Measurements from ENCODE around the gene MCM7. TPM values are rescaled to one million over a fixed set of nuclear protein-coding genes. Genes with fewer than 3 reads are reported as not detected.

Gene MCM7
- total RNA-seq, 2 experiments from 2014 or later = 405 to 409 TPM

DNA sequence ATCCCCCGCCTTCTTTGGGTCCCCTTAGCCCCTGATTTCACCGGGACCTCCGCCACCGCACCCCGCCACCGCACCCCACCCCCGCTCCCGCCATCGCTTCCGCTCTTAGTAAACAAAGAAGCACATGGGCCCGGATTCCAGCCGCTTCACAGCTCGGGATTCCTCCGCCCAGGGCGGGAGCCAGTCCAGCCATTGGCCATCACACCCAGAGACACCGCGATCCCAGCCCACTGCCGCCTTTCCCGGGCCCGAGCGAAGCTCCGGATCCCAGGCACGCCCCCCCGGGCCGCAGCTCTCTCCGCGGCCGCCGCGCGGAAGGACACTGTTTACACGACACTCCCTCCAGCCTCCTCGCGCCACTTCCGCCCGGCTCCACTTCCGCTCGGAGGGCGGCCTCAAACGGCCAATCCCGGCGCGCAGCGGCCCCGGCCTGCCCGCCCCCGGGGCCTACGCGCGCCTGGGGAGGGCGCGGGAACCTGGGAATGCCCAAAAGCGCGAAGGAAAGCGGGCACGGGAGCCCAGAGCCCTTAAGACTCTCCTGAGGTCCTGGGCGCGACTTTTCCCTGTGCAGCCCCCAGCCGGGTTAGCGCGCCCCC is 679 bp downstream of the MCM7 start:
- H3K36me3 Mint-ChIP-seq = peaks cover 50% of the 10 kb centered on the region
- CTCF ChIA-PET = interaction anchor here (0.9 to 6.8 kb wide), 7 partner anchors 11 to 186 kb away, joined by 3 to 60 read pairs (median 7); partner anchors contain the start of genes COPS6, MBLAC1 and ZSCAN21
- H3K27me3 Mint-ChIP-seq = no peaks in the 10 kb centered on the region
- H3K9me3 Mint-ChIP-seq (ENCODE audit: low read depth) = no peaks in the 10 kb centered on the region
- H3K27ac Mint-ChIP-seq = peak overlapping the region; percentile 93
- peak; percentile 92 for DNase-seq
- peaks cover 48% of the 10 kb centered on the region for H3K4me1 Mint-ChIP-seq
- peak overlapping the region; percentile 90 for H3K4me3 Mint-ChIP-seq
- peak; percentile 79 for ATAC-seq

GRCh38 chr7:100099452-100099851 is 1.7 kb downstream of the MCM7 start:
- H3K36me3 Mint-ChIP-seq = peaks cover 58% of the 10 kb centered on the region
- CTCF ChIA-PET = interaction anchor here (0.8 to 3.0 kb wide), 3 partner anchors 9 to 78 kb away, joined by 3 to 14 read pairs (median 4); partner anchors contain the start of gene STAG3

GRCh38 chr7:100098913-100099312 is 2.3 kb downstream of the MCM7 start:
- DNase-seq = no peak
- H3K4me1 Mint-ChIP-seq = peaks cover 48% of the 10 kb centered on the region
- H3K27me3 Mint-ChIP-seq = no peaks in the 10 kb centered on the region
- no peaks in the 10 kb centered on the region for H3K9me3 Mint-ChIP-seq (ENCODE audit: low read depth)
- ATAC-seq = no peak
- peak overlapping the region; percentile 26 for H3K27ac Mint-ChIP-seq
- H3K36me3 Mint-ChIP-seq = peaks cover 61% of the 10 kb centered on the region
- H3K4me3 Mint-ChIP-seq = peak overlapping the region; percentile 90
- CTCF ChIA-PET = interaction anchor here (0.8 to 3.0 kb wide), 3 partner anchors 9 to 79 kb away, joined by 3 to 14 read pairs (median 4); partner anchors contain the start of gene STAG3

More at GRCh38 chr7:100099452-100099851, 1.7 kb downstream of the MCM7 start:
- Mint-ChIP-seq H3K27me3 (no peaks in the 10 kb centered on the region), H3K4me1 (peaks cover 48% of the 10 kb centered on the region), H3K27ac (no peak overlapping the region), H3K4me3 (peak overlapping the region; percentile 90), H3K9me3 (ENCODE audit: low read depth) (no peaks in the 10 kb centered on the region)
- DNase-seq = no peak
- ATAC-seq = no peak

GRCh38 chr7:100095704-100096103 is 5.5 kb downstream of the MCM7 start:
- CTCF ChIA-PET = interaction anchor here (0.8 to 1.0 kb wide), 2 partner anchors 13 to 35 kb away, joined by 3 to 5 read pairs; no protein-coding TSS in a partner anchor
- Mint-ChIP-seq H3K27me3 (no peaks in the 10 kb centered on the region), H3K4me1 (peaks cover 62% of the 10 kb centered on the region), H3K27ac (no peak overlapping the region), H3K4me3 (no peak overlapping the region), H3K9me3 (ENCODE audit: low read depth) (no peaks in the 10 kb centered on the region), H3K36me3 (peaks cover 88% of the 10 kb centered on the region)
- DNase-seq (no peak), ATAC-seq (no peak)

DNA sequence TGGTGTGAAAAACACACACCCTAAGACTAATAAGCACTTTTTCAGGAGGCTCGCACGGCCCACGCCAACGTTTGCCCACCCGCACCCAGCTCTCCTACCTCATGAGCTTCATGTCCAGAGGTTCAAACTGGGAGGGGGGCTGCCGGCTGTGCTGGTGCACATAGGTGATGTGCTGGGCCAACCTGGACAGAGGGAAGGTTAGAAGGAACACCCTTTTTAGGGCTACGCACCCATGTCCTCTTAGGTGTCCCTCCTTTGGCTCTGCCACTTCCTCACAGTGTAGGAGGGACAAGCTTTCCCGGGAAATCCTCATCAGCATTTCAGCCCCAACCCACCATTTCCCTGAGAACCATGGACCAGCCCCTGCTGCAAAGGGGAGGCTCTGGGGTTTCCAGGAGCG is 5.9 kb downstream of the MCM7 start:
- no peak for ATAC-seq
- DNase-seq = no peak
- Mint-ChIP-seq H3K36me3 (peaks cover 85% of the 10 kb centered on the region), H3K27ac (no peak overlapping the region), H3K4me3 (no peak overlapping the region), H3K4me1 (peaks cover 65% of the 10 kb centered on the region), H3K27me3 (no peaks in the 10 kb centered on the region), H3K9me3 (ENCODE audit: low read depth) (no peaks in the 10 kb centered on the region)
- CTCF ChIA-PET = interaction anchor here (0.8 to 1.0 kb wide), 2 partner anchors 12 to 36 kb away, joined by 3 to 5 read pairs; no protein-coding TSS in a partner anchor

DNA sequence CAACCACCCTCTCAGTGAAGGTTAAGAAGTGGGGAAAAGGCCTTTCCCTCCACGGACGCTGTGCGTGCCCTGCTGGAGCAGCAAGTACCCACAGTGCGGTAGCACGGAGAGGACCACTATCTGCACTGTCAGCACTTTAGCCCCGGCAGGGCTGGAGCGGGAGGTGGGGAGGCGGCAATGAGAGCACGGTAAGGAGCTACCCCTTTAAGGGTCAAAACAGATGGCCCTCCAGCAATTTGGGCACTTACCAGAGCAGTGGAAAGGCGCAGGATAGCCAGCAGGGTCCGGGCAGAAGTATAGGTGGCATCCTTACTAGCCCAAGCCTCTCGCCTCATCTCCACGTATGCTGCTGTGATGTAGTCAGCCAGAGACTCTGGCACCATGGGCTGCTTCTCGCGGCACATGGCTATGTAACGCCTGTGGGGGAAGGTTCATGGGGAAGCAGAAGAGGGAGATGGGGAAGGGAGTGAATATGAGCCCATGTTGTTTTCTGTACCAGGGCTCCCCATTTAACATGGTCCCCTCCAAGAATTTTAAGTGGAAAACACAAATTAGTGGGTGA is 7.2 kb downstream of the MCM7 start:
- H3K27me3 Mint-ChIP-seq = no peaks in the 10 kb centered on the region
- CTCF ChIA-PET = no interaction called here
- peaks cover 75% of the 10 kb centered on the region for H3K36me3 Mint-ChIP-seq
- peak overlapping the region; percentile 17 for H3K27ac Mint-ChIP-seq
- no peak overlapping the region for H3K4me3 Mint-ChIP-seq
- DNase-seq (no peak), ATAC-seq (no peak)
- H3K9me3 Mint-ChIP-seq (ENCODE audit: low read depth) = no peaks in the 10 kb centered on the region
- peaks cover 63% of the 10 kb centered on the region for H3K4me1 Mint-ChIP-seq

DNA sequence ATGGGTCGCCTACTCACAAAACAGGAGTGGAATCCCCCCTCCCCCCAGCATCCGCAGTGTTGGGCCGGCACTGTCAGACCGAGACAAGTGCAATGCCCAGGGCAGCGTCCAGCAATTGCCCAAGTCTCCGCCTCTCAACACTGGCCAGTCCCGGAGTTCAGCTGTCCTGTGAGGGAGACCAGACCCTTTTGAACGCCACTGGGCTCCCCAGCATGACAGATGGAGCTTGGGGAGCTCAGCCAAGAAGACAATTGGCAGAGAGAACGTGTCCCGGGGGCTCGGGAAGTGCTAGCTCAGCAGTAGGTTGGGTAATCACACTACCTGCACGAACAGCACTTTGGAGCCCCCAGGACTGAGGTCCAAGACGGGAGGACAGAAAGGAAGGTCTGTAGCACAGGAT is 7.7 kb downstream of the MCM7 start:
- Mint-ChIP-seq H3K36me3 (peaks cover 70% of the 10 kb centered on the region), H3K27ac (no peak overlapping the region), H3K9me3 (ENCODE audit: low read depth) (no peaks in the 10 kb centered on the region), H3K4me1 (peaks cover 58% of the 10 kb centered on the region), H3K27me3 (no peaks in the 10 kb centered on the region), H3K4me3 (no peak overlapping the region)
- no peak for ATAC-seq
- DNase-seq = no peak
- CTCF ChIA-PET = no interaction called here

GRCh38 chr7:100093054-100093453 is 8.1 kb downstream of the MCM7 start:
- H3K4me1 Mint-ChIP-seq = peaks cover 58% of the 10 kb centered on the region
- no peak overlapping the region for H3K4me3 Mint-ChIP-seq
- peaks cover 66% of the 10 kb centered on the region for H3K36me3 Mint-ChIP-seq
- DNase-seq (no peak), ATAC-seq (no peak)
- no peaks in the 10 kb centered on the region for H3K9me3 Mint-ChIP-seq (ENCODE audit: low read depth)
- CTCF ChIA-PET = interaction anchor here (1.0 kb wide), 1 partner anchor 10 kb away, joined by 4 read pairs; no protein-coding TSS in a partner anchor
- no peaks in the 10 kb centered on the region for H3K27me3 Mint-ChIP-seq
- no peak overlapping the region for H3K27ac Mint-ChIP-seq

- peaks cover 53% of the 10 kb centered on the region for H3K4me1 Mint-ChIP-seq
- H3K4me3 Mint-ChIP-seq = no peak overlapping the region
- no peak overlapping the region for H3K27ac Mint-ChIP-seq
- peaks cover 55% of the 10 kb centered on the region for H3K36me3 Mint-ChIP-seq
- no peaks in the 10 kb centered on the region for H3K27me3 Mint-ChIP-seq
- CTCF ChIA-PET = interaction anchor here (1.4 to 4.7 kb wide), 2 partner anchors 10 to 40 kb away, joined by 4 to 20 read pairs; partner anchors contain the start of genes AP4M1 and MCM7
- DNase-seq (no peak), ATAC-seq (no peak)
- H3K9me3 Mint-ChIP-seq (ENCODE audit: low read depth) = no peaks in the 10 kb centered on the region
Measured at GRCh38 chr7:100091411-100092181, 9.6 kb downstream of the MCM7 start.

DNA sequence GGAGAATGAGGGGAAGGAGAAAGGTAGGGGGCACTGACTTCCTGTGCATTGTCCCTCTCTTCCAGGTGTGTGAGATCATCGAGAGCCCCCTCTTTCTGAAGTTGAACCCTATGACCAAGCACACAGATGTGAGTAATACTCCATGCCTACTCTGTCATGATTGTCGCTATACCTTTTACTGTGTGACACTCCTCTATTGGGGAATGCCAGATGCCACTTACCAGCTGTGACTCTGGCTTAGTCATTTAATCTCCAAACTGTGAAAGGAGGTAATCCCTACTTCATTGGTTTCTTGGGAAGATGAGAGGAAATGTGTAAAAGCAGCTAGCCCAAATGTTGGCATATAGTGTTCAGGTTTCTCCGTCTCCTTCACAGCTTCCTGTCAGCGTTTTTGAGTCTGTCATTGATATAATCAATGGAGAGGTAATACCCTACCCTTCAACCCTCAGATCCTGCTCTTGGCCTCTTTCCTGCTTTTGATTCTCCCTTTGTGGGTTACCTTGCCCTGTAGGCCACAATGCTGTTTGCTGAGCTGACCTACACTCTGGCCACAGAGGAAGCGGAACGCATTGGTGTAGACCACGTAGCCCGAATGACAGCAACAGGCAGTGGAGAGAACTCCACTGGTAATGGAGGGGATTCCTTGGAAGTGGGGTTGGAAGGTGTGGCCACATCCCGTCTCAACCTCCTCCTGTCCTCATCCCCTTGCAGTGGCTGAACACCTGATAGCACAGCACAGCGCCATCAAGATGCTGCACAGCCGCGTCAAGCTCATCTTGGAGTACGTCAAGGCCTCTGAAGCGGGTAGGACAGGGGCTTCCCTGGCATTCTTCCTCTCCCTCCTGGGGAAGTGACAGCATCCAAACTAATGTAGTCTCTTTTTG is 10.4 kb downstream of the MCM7 start:
- Mint-ChIP-seq H3K9me3 (ENCODE audit: low read depth) (no peaks in the 10 kb centered on the region), H3K27ac (peak overlapping the region; percentile 42), H3K36me3 (peaks cover 46% of the 10 kb centered on the region), H3K27me3 (no peaks in the 10 kb centered on the region), H3K4me3 (peak overlapping the region; percentile 3), H3K4me1 (peaks cover 51% of the 10 kb centered on the region)
- DNase-seq (no peak), ATAC-seq (no peak)
- CTCF ChIA-PET = interaction anchor here (0.7 to 4.7 kb wide), 5 partner anchors 8 to 41 kb away, joined by 3 to 20 read pairs (median 4); partner anchors contain the start of genes AP4M1 and MCM7

GRCh38 chr7:100089458-100090196 is 11.6 kb downstream of the MCM7 start:
- DNase-seq = no peak
- Mint-ChIP-seq H3K4me3 (peak overlapping the region; percentile 86), H3K9me3 (ENCODE audit: low read depth) (no peaks in the 10 kb centered on the region), H3K36me3 (peaks cover 37% of the 10 kb centered on the region), H3K4me1 (peaks cover 48% of the 10 kb centered on the region), H3K27me3 (no peaks in the 10 kb centered on the region), H3K27ac (peak overlapping the region; percentile 88)
- no peak for ATAC-seq
- CTCF ChIA-PET = interaction anchor here (0.7 to 4.7 kb wide), 5 partner anchors 9 to 73 kb away, joined by 4 to 20 read pairs (median 4); partner anchors contain the start of genes AP4M1 and MCM7

Data from activated CD8-positive, alpha-beta memory T cell treated with anti-CD3 and anti-CD28 coated beads, Interleukin-2, amount 10 ng/mL, durations not matched to agents 7 days and 5 days (primary cell).